ENCODE measurements around the gene RAB44. TPM values are rescaled to one million over a fixed set of nuclear protein-coding genes. Genes with fewer than 3 reads are reported as not detected.

Gene RAB44
- total and polyA plus RNA-seq, 12 donors = 0.03 to 0.16 TPM; not detected in 10

GRCh38 chr6:36769676-36770499 lies 72.3 kb downstream of the RAB44 start:
- DNase-seq = peak in 4 of 7 donors; percentile 30 to 36 (median 32)
- Histone ChIP-seq H3K27ac (peak overlapping the region in 1 of 5 donors; percentile 2), H3K9me3 (replicated peaks in 1 of 3) (no peaks in the 10 kb centered on the region), H3K36me3 (replicated peaks in 1 of 2) (no peaks in the 10 kb centered on the region), H3K27me3 (no peaks in the 10 kb centered on the region), H3K4me3 (no peak overlapping the region), H3K4me1 (replicated peaks in 1 of 2) (peaks cover 0 to 6% of the 10 kb centered on the region in 2 donors)
- 55 to 78% (median 77%) methylated on average over 8 to 18 of the region's 18 CpGs for WGBS, 4 donors
- intact Hi-C loops (cut with DNase I) = loop anchor here (5.0 to 10.0 kb wide), 6 partner anchors 77 to 442 kb away; no protein-coding TSS in a partner anchor
- TF ChIP-seq CTCF (IDR thresholded peaks at IDR 0.05) = no peak
- TF ChIP-seq POLR2A (IDR thresholded peaks at IDR 0.05) = no peak

- H3K9me3 ChIP-seq (replicated peaks in 1 of 3) = no peaks in the 10 kb centered on the region
- H3K4me3 ChIP-seq = no peak overlapping the region
- no peak for TF ChIP-seq POLR2A (IDR thresholded peaks at IDR 0.05)
- no peak for TF ChIP-seq CTCF (IDR thresholded peaks at IDR 0.05)
- 94 to 100% (median 98%) methylated on average over 2 of the region's 2 CpGs for WGBS, 4 donors
- no peak for DNase-seq
- H3K4me1 ChIP-seq (replicated peaks in 1 of 2) = peaks cover 0 to 6% of the 10 kb centered on the region in 2 donors
- H3K36me3 ChIP-seq (replicated peaks in 1 of 2) = no peaks in the 10 kb centered on the region
- intact Hi-C loops (cut with DNase I) = loop anchor here in 1 of 2 donors (10.0 kb wide), 1 partner anchor 424 kb away; no protein-coding TSS in a partner anchor
- H3K27ac ChIP-seq = no peak overlapping the region
- no peaks in the 10 kb centered on the region for H3K27me3 ChIP-seq
These were observed 73.5 kb downstream of the RAB44 start for GRCh38 chr6:36771145-36771544.

GRCh38 chr6:36772397-36772796 lies 74.8 kb downstream of the RAB44 start:
- H3K4me1 ChIP-seq (replicated peaks in 1 of 2) = peaks cover 0 to 6% of the 10 kb centered on the region in 2 donors
- H3K36me3 ChIP-seq (replicated peaks in 1 of 2) = no peaks in the 10 kb centered on the region
- H3K27me3 ChIP-seq = no peaks in the 10 kb centered on the region
- WGBS, 4 donors = 90 to 97% (median 94%) methylated on average over 8 of the region's 8 CpGs
- H3K9me3 ChIP-seq (replicated peaks in 1 of 3) = no peaks in the 10 kb centered on the region
- TF ChIP-seq POLR2A (IDR thresholded peaks at IDR 0.05) (no peak), CTCF (IDR thresholded peaks at IDR 0.05) (no peak)
- DNase-seq = no peak
- no peak overlapping the region for H3K4me3 ChIP-seq
- intact Hi-C loops (cut with DNase I) = loop anchor here in 1 of 2 donors (10.0 kb wide), 1 partner anchor 422 kb away; no protein-coding TSS in a partner anchor
- H3K27ac ChIP-seq = no peak overlapping the region

GRCh38 chr6:36774331-36774730 lies 76.7 kb downstream of the RAB44 start:
- 85 to 95% (median 87%) methylated on average over 3 to 5 of the region's 5 CpGs for WGBS, 4 donors
- intact Hi-C loops (cut with DNase I) = loop anchor here in 1 of 2 donors (10.0 kb wide), 1 partner anchor 420 kb away; no protein-coding TSS in a partner anchor
- Histone ChIP-seq H3K4me1 (replicated peaks in 1 of 2) (peaks cover 0 to 6% of the 10 kb centered on the region in 2 donors), H3K9me3 (replicated peaks in 1 of 3) (no peaks in the 10 kb centered on the region), H3K36me3 (replicated peaks in 1 of 2) (no peaks in the 10 kb centered on the region), H3K27ac (no peak overlapping the region), H3K27me3 (peaks cover 2% of the 10 kb centered on the region), H3K4me3 (no peak overlapping the region)
- no peak for DNase-seq
- no peak for TF ChIP-seq POLR2A (IDR thresholded peaks at IDR 0.05)

Data from adrenal gland (tissue), 12 donors.